RWPE2 (cell line): ENCODE measurements around the gene SLC45A3.
A peak's percentile ranks its signal among the peaks of the same experiment; 100 is the strongest.

Experiments used
- ATAC-seq: fragments of 200-7000 bp; cut with Tn5 transposase; 3 replicates; pipeline ENCODE4 v1.9.1; 2021; ENCODE audit warnings: low read depth
- DNase-seq: peaks from one replicate; pipeline ENCODE4 v3.0.0-alpha.2; 2020; ENCODE audit warnings: low spot score
- H3K27ac ChIP-seq: fragments of 450-650 bp; 2 replicates; pipeline ENCODE4 v1.5.1; 2017; ENCODE audit warnings: mild to moderate bottlenecking; ENCODE audit not compliant: poor library complexity, severe bottlenecking
- H3K27me3 ChIP-seq: fragments of 250-450 bp; sonication (Bioruptor Pico); 2 replicates; pipeline ENCODE4 v1.5.1; 2021; ENCODE audit warnings: mild to moderate bottlenecking, moderate library complexity; ENCODE audit not compliant: insufficient read depth, poor library complexity, severe bottlenecking
- H3K36me3 ChIP-seq: fragments of 250-450 bp; sonication (Bioruptor Pico); 2 replicates; pipeline ENCODE4 v1.5.1; 2020; ENCODE audit warnings: low read depth, mild to moderate bottlenecking, moderate library complexity
- H3K4me1 ChIP-seq: fragments of 250-450 bp; sonication (Bioruptor Pico); 2 replicates; pipeline ENCODE4 v1.5.1; 2021; ENCODE audit warnings: mild to moderate bottlenecking, moderate library complexity; ENCODE audit not compliant: insufficient read depth, poor library complexity, severe bottlenecking
- H3K4me3 ChIP-seq: fragments of 250-450 bp; sonication (Bioruptor Pico); 2 replicates; pipeline ENCODE4 v1.5.1; 2021; ENCODE audit warnings: mild to moderate bottlenecking, moderate library complexity; ENCODE audit not compliant: severe bottlenecking
- H3K9me3 ChIP-seq: fragments of 250-450 bp; sonication (Bioruptor Pico); 2 replicates; pipeline ENCODE4 v1.5.1; 2021; ENCODE audit warnings: mild to moderate bottlenecking, moderate library complexity; ENCODE audit not compliant: severe bottlenecking
- CTCF ChIP-seq: fragments of 450-650 bp; IDR thresholded peaks from one replicate; pipeline ENCODE4 v1.5.1; 2017; ENCODE audit warnings: mild to moderate bottlenecking, moderate library complexity; ENCODE audit not compliant: poor library complexity, severe bottlenecking

Gene SLC45A3

DNA sequence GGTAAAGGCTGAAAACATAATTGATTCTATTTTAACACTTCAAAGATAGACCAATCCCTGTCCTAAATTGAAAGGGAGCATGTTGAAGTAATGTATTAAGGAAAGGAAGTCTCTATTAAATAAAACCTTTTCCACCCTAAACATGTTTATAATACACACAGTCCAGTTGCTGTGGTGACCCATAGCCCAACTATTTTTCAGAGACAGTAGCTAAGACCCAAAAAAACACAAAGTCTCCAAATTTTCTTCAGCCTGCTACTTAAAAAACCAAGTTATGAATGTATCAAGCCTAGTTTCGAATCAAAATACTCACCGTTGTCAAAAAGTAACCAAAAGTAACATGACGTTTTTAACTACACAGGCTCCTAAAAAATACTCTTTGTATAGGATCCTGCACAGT lies 50.1 kb downstream of the SLC45A3 start:
- Histone ChIP-seq H3K27ac (peak overlapping the region; percentile 93), H3K9me3 (no peaks in the 10 kb centered on the region), H3K27me3 (no peaks in the 10 kb centered on the region), H3K36me3 (peaks cover 6% of the 10 kb centered on the region), H3K4me1 (peaks cover 12% of the 10 kb centered on the region), H3K4me3 (peak overlapping the region; percentile 84)
- no peak for DNase-seq
- ATAC-seq, result no peak
- no peak for TF ChIP-seq CTCF

GRCh38 chr1:205629751-205630150 lies 50.6 kb downstream of the SLC45A3 start:
- Histone ChIP-seq H3K27me3 (no peaks in the 10 kb centered on the region), H3K27ac (peak overlapping the region; percentile 93), H3K4me1 (peaks cover 12% of the 10 kb centered on the region), H3K4me3 (no peak overlapping the region), H3K9me3 (no peaks in the 10 kb centered on the region), H3K36me3 (peaks cover 6% of the 10 kb centered on the region)
- ATAC-seq (no peak), DNase-seq (no peak)
- TF ChIP-seq CTCF, result no peak

DNA sequence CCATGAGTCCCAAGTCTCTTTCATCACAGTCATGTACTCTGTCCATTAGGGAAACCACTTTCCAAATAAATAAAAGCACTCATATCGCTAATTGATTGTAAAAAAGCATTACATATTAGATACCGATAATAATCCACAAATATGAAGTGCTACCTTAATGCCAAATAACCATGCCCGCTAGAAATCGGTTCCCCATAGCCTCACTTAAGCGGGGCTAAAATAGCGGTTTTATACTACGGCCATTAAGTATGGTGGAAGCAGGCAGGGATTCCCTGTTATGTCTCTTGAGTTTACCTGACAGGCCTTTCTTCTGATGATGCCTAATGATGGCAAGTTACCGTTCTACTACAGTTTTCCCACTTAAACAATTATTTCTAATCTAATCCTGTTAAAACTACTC lies 52.4 kb downstream of the SLC45A3 start:
- H3K4me1 ChIP-seq, result peaks cover 3% of the 10 kb centered on the region
- H3K27ac ChIP-seq, result no peak overlapping the region
- no peaks in the 10 kb centered on the region for H3K27me3 ChIP-seq
- peaks cover 21% of the 10 kb centered on the region for H3K36me3 ChIP-seq
- DNase-seq, result no peak
- no peak overlapping the region for H3K4me3 ChIP-seq
- TF ChIP-seq CTCF, result no peak
- ATAC-seq, result no peak
- H3K9me3 ChIP-seq, result no peaks in the 10 kb centered on the region

- Histone ChIP-seq H3K4me1 (no peaks in the 10 kb centered on the region), H3K27ac (no peak overlapping the region), H3K27me3 (no peaks in the 10 kb centered on the region), H3K36me3 (peaks cover 38% of the 10 kb centered on the region), H3K9me3 (no peaks in the 10 kb centered on the region), H3K4me3 (no peak overlapping the region)
- ATAC-seq, result no peak
- DNase-seq, result no peak
- no peak for TF ChIP-seq CTCF
Observed at GRCh38 chr1:205626216-205626615, 54.1 kb downstream of the SLC45A3 start.

- no peak for TF ChIP-seq CTCF
- Histone ChIP-seq H3K27me3 (no peaks in the 10 kb centered on the region), H3K4me3 (no peak overlapping the region), H3K4me1 (no peaks in the 10 kb centered on the region), H3K36me3 (peaks cover 61% of the 10 kb centered on the region), H3K27ac (no peak overlapping the region), H3K9me3 (no peaks in the 10 kb centered on the region)
- ATAC-seq, result no peak
- no peak for DNase-seq
Observed at GRCh38 chr1:205623646-205624045, 56.7 kb downstream of the SLC45A3 start.
